B cell (primary cell): ENCODE measurements around the gene GAMT. TPM values are rescaled to one million over a fixed set of nuclear protein-coding genes. Genes with fewer than 3 reads are reported as not detected.

Source experiments
- ATAC-seq: fragments of 200-7000 bp; cut with Tn5 transposase; one replicate; pipeline ENCODE4 v1.10.0; 2021; ENCODE audit warnings: low read depth, mild to moderate bottlenecking, moderate number of reproducible peaks, moderate library complexity
- CTCF ChIA-PET: fragments of 350-600 bp; sonication (Branson Sonifier 250); formaldehyde crosslinking; loops from one replicate; lab custom pipeline; 2021; ENCODE audit warnings: antibody characterized with exemption, inconsistent platforms; lab: Charles Lee
- POLR2A ChIA-PET: fragments of 350-600 bp; sonication (Branson Sonifier 250); formaldehyde crosslinking; loops from one replicate; lab custom pipeline; 2021; ENCODE audit warnings: antibody characterized with exemption; lab: Charles Lee
- DNase-seq: peaks from one replicate; pipeline ENCODE4 v3.0.0; 2013
- H2AFZ ChIP-seq: 2 replicates; pipeline ENCODE4 v1.6.1; 2012; ENCODE audit warnings: mild to moderate bottlenecking, low read depth, low read length; ENCODE audit not compliant: insufficient read depth, poor library complexity, severe bottlenecking
- H3K27ac ChIP-seq, 2 donors: 1 replicate in 1 of 2; 2 replicates in 1 of 2; pipeline ENCODE4 v1.5.1; 2012 to 2013; ENCODE audit warnings: low read length in 2 of 2, mild to moderate bottlenecking in 2 of 2, moderate library complexity in 1 of 2
- H3K27me3 ChIP-seq, 4 experiments: fragments of 200-600 bp in 1 of 4; sonication (generic) in 1 of 4; replicated peaks in 1 of 4; 1 replicate in 2 of 4; 2 replicates in 2 of 4; pipeline versions ENCODE4 v1.6.1 to v1.7.0; 2013 to 2016; ENCODE audit warnings: low read length in 3 of 4, mild to moderate bottlenecking in 2 of 4, mixed read lengths in 1 of 4, moderate library complexity in 1 of 4; ENCODE audit not compliant: insufficient read depth in 4 of 4, control insufficient read depth in 3 of 4; ENCODE audit errors: control extremely low read depth in 1 of 4
- H3K36me3 ChIP-seq, 2 experiments: replicated peaks in 1 of 2; 1 replicate in 1 of 2; 2 replicates in 1 of 2; pipeline versions ENCODE4 v1.6.1 to v1.7.1; 2013; ENCODE audit warnings: low read length in 1 of 2; ENCODE audit not compliant: insufficient read depth in 2 of 2, control insufficient read depth in 1 of 2; ENCODE audit errors: control extremely low read depth in 1 of 2, extremely low read depth in 1 of 2
- H3K4me1 ChIP-seq, 2 donors: fragments of 200-600 bp in 1 of 2; sonication (generic) in 1 of 2; 1 replicate in 1 of 2; 2 replicates in 1 of 2; pipeline versions ENCODE4 v1.5.1 to v1.6.1; 2013 to 2017; ENCODE audit warnings: low read length in 2 of 2; ENCODE audit not compliant: control insufficient read depth in 2 of 2, insufficient read depth in 2 of 2
- H3K4me2 ChIP-seq: replicated peaks from 2 replicates; pipeline ENCODE3; 2012; ENCODE audit warnings: mild to moderate bottlenecking, low read depth, low read length; ENCODE audit not compliant: poor library complexity, severe bottlenecking
- H3K4me3 ChIP-seq, 5 experiments: fragments of 200-600 bp in 1 of 5; sonication (generic) in 1 of 5; 1 replicate in 3 of 5; 2 replicates in 2 of 5; pipeline versions ENCODE4 v1.5.1 to v1.7.0; 2011 to 2016; ENCODE audit warnings: low read length in 4 of 5, mild to moderate bottlenecking in 4 of 5, low read depth in 2 of 5, control low read depth in 1 of 5, moderate library complexity in 1 of 5; ENCODE audit not compliant: insufficient read depth in 1 of 5; ENCODE audit errors: control extremely low read depth in 1 of 5, extremely low read depth in 1 of 5
- H3K79me2 ChIP-seq: fragments of 200-600 bp; sonication (generic); one replicate; pipeline ENCODE4 v1.6.0; 2016; ENCODE audit warnings: low read length; ENCODE audit not compliant: control insufficient read depth, insufficient read depth
- H3K9ac ChIP-seq: fragments of 200-600 bp; sonication (generic); 2 replicates; pipeline ENCODE4 v1.6.1; 2017; ENCODE audit warnings: mild to moderate bottlenecking, low read length, moderate library complexity
- H3K9me3 ChIP-seq, 3 donors: one replicate each; pipeline versions ENCODE4 v1.6.1 to v1.7.1; 2013; ENCODE audit warnings: low read length in 2 of 3; ENCODE audit not compliant: control insufficient read depth in 2 of 3, insufficient read depth in 1 of 3; ENCODE audit errors: control extremely low read depth in 1 of 3
- H4K20me1 ChIP-seq: 2 replicates; pipeline ENCODE4 v1.6.0; 2012; ENCODE audit warnings: mild to moderate bottlenecking, low read length; ENCODE audit not compliant: insufficient read depth, control insufficient read depth, poor library complexity, severe bottlenecking
- H3K27ac Mint-ChIP-seq: one replicate; pipeline ENCODE4 v1.8.0; 2021; ENCODE audit warnings: mixed read lengths
- H3K27me3 Mint-ChIP-seq: one replicate; pipeline ENCODE4 v1.8.0; 2021; ENCODE audit warnings: mixed read lengths
- H3K4me1 Mint-ChIP-seq: one replicate; pipeline ENCODE4 v1.8.0; 2021; ENCODE audit warnings: mixed read lengths
- H3K4me3 Mint-ChIP-seq: one replicate; pipeline ENCODE4 v1.8.0; 2021; ENCODE audit warnings: mixed read lengths
- H3K9me3 Mint-ChIP-seq: one replicate; pipeline ENCODE4 v1.8.0; 2022; ENCODE audit warnings: mixed read lengths; ENCODE audit not compliant: insufficient read depth
- CTCF ChIP-seq: fragments of 200-600 bp; IDR thresholded peaks from one replicate; pipeline ENCODE4 v1.8.0; 2022; ENCODE audit warnings: antibody characterized with exemption, mild to moderate bottlenecking
- EZH2 ChIP-seq: IDR thresholded peaks from 2 replicates; pipeline ENCODE4 v1.6.1; 2012; ENCODE audit warnings: borderline replicate concordance, low read depth, mild to moderate bottlenecking, moderate library complexity, low read length; ENCODE audit not compliant: insufficient read depth, poor library complexity, severe bottlenecking
- WGBS: methylation state at CpG from one replicate; pipeline ENCODE4 v1.1.5; 2013; ENCODE audit warnings: missing lambda C conversion rate; ENCODE audit not compliant: insufficient coverage; 5-methylcytosine and 5-hydroxymethylcytosine counted together
- intact Hi-C: fragments of 100-400 bp; cut with micrococcal nuclease; formaldehyde crosslinking; loops from one replicate; pipeline ENCODE4 v1.10.0; 2022
- polyA plus RNA-seq: library from polyadenylated mRNA; depleted of rRNA; stranded (reverse); fragments of >200 nt; gene quantifications from 2 replicates; pipeline ENCODE4 v1.2.3, GENCODE V29; 2012
- total RNA-seq, 2 donors: library from RNA; stranded (reverse); fragments of 120-200 nt in 1 of 2; gene quantifications; 1 replicate in 1 of 2; 2 replicates in 1 of 2; pipeline versions ENCODE4 v1.2.3 to v1.2.4, GENCODE V29; 2013 to 2022

GAMT gene
- total and polyA plus RNA-seq, 2 donors (not counting 1 experiment from before 2014, with no cell fraction given): 8.8 to 12.1 TPM

- ChIA-PET POLR2A (no interaction called here), CTCF (no interaction called here)
- peaks cover 0 to 11% of the 10 kb centered on the region in 2 experiments for H3K36me3 ChIP-seq
- Mint-ChIP-seq H3K9me3 (no peaks in the 10 kb centered on the region), H3K27ac (no peak overlapping the region), H3K4me3 (no peak overlapping the region), H3K27me3 (peaks cover under 1% of the 10 kb centered on the region), H3K4me1 (peaks cover 4% of the 10 kb centered on the region)
- no peaks in the 10 kb centered on the region for H3K9me3 ChIP-seq
- no peaks in the 10 kb centered on the region for H4K20me1 ChIP-seq
- H3K27ac ChIP-seq: no peak overlapping the region
- intact Hi-C loops: no loop called here
- no peak overlapping the region for H3K4me2 ChIP-seq
- H3K9ac ChIP-seq: no peak overlapping the region
- no peaks in the 10 kb centered on the region for H3K79me2 ChIP-seq
- no peak for DNase-seq
- no peak for ATAC-seq
- H2AFZ ChIP-seq: no peak overlapping the region
- H3K4me1 ChIP-seq: peaks cover 3 to 5% of the 10 kb centered on the region in 2 donors
- H3K4me3 ChIP-seq: no peak overlapping the region
- TF ChIP-seq CTCF: no peak
- no peak for TF ChIP-seq EZH2
- no peaks in the 10 kb centered on the region for H3K27me3 ChIP-seq
- WGBS: 96% methylated on average over 32 of the region's 33 CpGs
These were observed 23.2 kb downstream of the GAMT start for GRCh38 chr19:1377965-1378785.
